WI38 (cell line): Measurements from ENCODE around the gene CCDC160.

ENCODE experiments used
- H3K4me3 ChIP-seq: 2 replicates; pipeline ENCODE4 v1.5.1; 2011; ENCODE audit warnings: low read depth, mild to moderate bottlenecking, control low read depth, low read length
- TF ChIP-seq, protein P1 (sequence below): IDR thresholded peaks from 2 replicates; pipeline ENCODE4 v1.5.1; 2012; ENCODE audit warnings: low read depth, mild to moderate bottlenecking, control low read depth, low read length

CCDC160 gene

DNA sequence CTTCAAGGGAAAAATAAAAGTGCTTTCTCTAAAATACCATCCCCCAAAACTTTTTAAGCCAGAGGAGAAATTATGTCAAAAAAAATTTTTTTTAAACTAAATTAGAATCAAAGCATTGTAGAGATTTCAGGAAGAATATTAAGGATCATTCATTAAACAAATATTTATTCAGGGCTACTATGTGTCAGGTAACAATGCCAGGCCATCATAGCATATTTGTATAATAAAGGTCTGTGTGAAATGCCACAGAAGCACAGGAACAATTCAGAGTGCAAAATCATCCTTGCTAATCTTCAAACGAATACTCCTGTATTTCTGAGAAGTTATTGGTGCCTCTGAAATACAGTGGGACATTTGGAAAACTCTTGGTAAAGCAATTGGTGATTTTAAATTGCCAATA, 2.0 kb downstream of the CCDC160 start:
- H3K4me3 ChIP-seq, result no peak overlapping the region
- TF ChIP-seq, protein P1, sequence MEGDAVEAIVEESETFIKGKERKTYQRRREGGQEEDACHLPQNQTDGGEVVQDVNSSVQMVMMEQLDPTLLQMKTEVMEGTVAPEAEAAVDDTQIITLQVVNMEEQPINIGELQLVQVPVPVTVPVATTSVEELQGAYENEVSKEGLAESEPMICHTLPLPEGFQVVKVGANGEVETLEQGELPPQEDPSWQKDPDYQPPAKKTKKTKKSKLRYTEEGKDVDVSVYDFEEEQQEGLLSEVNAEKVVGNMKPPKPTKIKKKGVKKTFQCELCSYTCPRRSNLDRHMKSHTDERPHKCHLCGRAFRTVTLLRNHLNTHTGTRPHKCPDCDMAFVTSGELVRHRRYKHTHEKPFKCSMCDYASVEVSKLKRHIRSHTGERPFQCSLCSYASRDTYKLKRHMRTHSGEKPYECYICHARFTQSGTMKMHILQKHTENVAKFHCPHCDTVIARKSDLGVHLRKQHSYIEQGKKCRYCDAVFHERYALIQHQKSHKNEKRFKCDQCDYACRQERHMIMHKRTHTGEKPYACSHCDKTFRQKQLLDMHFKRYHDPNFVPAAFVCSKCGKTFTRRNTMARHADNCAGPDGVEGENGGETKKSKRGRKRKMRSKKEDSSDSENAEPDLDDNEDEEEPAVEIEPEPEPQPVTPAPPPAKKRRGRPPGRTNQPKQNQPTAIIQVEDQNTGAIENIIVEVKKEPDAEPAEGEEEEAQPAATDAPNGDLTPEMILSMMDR, result no peak

DNA sequence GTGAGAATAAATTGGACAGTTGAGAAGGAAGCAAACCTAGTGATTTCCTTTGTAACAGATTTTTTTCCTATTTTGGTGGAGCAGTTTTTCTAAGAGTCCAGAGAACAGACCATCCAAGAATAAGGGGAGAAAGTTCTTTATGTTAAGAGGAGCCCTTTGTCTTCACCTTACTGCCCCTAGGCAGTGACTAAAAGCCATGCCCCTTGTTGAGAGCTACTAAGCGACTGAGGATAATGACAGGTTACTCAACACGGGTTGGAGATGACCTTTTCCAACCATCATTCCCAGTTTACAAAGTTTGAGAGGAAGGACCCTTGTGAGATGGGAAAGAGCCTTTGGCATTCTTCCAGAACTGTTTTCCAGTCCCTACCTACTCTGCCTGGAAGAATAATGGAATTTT, 3.2 kb downstream of the CCDC160 start:
- no peak overlapping the region for H3K4me3 ChIP-seq
- TF ChIP-seq, protein P1, result no peak

DNA sequence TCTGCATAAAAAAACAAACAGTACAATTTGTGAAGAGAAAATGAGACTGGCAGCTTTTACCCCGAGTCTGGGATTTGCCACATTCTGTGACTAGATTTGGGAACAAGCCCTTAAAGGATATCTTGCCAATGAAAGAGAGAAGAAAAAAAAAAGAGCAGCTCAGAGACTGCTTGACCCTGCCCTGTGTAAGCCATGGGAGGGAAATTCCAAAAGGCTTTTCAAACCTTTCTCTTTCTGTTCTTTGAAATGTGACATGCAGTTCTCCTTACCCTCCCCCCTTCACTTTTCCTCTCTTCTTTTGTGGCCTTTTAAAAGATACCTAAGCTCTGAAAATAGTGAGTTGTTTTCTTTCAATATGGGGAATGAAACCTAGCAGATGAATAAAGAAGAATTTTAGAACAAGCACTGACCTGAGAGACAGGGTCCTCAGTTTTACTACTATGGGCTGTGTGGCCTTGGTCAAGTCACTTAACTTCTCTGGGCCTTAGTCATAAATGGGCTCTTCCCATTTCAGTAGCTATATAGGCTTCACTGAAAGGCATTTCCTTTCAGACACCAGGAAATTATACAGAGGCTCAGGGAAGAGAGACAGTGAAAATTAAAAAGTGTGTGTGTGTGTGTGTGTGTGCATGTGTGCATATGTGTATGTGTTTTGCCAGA, 5.1 kb downstream of the CCDC160 start:
- H3K4me3 ChIP-seq, result no peak overlapping the region
- TF ChIP-seq, protein P1, result no peak

DNA sequence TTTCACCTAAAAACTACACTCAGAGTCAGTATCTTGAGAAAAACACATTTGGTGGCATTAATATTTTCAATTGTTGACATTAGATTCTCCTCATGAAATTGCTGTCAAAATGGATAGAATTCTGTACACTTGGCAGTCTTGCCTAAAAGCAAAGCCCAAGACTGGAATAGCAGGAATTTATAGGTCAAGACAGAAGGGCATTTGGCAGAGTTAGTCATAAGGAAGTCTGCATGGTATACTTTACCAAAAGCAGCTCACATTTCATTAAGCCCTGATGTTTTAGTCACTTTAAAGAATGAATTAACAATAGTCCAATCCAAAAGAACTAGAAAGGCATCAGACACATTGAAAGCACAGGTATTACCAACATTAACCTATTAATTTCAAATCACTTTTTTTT, 7.1 kb downstream of the CCDC160 start:
- TF ChIP-seq, protein P1, result no peak
- no peak overlapping the region for H3K4me3 ChIP-seq

DNA sequence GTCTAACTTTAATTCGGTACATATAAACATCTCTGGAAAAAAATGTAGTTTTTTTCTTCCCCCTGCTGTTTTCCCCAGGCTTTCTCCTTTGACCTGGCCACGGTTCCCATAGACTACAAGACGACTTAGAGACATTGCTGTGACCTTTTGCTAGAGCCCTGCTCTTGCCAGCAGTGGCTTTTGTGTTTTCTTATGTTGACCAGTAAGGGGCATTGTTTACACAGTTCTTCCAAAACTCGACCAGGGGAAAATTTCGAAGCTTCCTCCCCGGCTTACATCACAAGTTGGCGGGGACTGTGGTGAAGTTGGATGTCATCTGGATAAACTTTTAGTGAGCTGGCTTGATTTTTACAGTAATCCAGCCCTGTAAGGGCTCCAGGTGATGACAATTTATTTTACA, 9.3 kb downstream of the CCDC160 start:
- TF ChIP-seq, protein P1, result no peak
- H3K4me3 ChIP-seq, result no peak overlapping the region

DNA sequence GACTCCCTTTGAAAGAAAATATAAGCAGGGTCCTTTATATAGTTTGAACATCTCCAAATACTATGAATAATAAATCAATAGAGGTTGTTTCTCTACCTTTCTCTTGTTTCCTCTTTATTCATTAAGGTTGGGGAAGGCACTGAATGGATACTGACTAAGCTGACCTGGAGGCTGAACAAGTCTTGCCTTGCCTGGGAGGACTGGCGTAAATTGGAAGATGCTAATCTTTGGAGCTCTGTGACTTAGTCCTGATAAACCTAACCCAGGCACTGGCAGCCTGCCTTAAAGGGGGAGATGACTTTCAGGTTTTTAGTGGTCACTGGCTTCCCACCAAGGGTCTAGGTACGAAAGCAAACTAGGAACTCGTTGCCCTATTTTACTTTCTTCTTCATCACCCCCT, 10.5 kb downstream of the CCDC160 start:
- TF ChIP-seq, protein P1, result no peak
- H3K4me3 ChIP-seq, result no peak overlapping the region

DNA sequence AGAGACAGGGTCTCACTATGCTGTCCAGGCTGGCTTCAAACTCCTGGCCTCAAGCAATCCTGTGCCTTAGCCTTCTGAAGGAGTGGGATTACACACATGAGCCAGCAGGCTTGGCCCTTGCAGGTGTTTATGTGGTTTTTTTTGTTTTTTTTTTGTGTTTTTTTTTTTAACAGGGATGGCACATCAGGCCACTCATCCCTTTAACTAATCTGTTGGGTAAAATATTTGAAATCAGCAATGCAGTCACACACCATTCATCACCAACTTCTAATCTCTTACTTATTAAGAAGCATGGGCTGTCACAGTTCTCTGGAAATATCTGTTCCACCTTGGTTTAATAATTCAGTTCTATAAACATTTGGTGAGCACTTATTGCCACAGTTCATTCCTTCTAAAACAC, 12.3 kb downstream of the CCDC160 start:
- H3K4me3 ChIP-seq, result no peak overlapping the region
- TF ChIP-seq, protein P1, result no peak
